ENCODE results near the gene PKD2L2. TPM values are rescaled to one million over a fixed set of nuclear protein-coding genes. Genes with fewer than 3 reads are reported as not detected.
"Not testable (repeated sequence)": the region's sequence is repeated elsewhere in the genome, so short reads cannot be mapped to it uniquely, and the experiment has no call there.

The PKD2L2 gene
- total and polyA plus RNA-seq, 4 donors = 0.21 to 0.63 TPM; not detected in 2

GRCh38 chr5:137944280-137944679 is 55.0 kb downstream of the PKD2L2 start:
- H3K4me1 ChIP-seq (ENCODE audit: control insufficient read depth, insufficient read depth, low read length); DNase-seq (ENCODE audit: low read depth in 4 of 6, low spot score in 6 of 6); H3K27ac ChIP-seq (ENCODE audit: low read depth, low read length); H3K9me3 ChIP-seq (ENCODE audit: control insufficient read depth, insufficient read depth, low read length); H3K27me3 ChIP-seq (ENCODE audit: control insufficient read depth, insufficient read depth, low read length); H3K4me3 ChIP-seq (ENCODE audit: low read depth, low read length): not testable (repeated sequence)
- peaks cover 27% of the 10 kb centered on the region for H3K36me3 ChIP-seq (ENCODE audit: control insufficient read depth, insufficient read depth, low read length)
- WGBS (ENCODE audit: insufficient coverage) = 100% methylated on average over 2 of the region's 4 CpGs

- no peaks in the 10 kb centered on the region for H3K27me3 ChIP-seq (ENCODE audit: control insufficient read depth, insufficient read depth, low read length)
- H3K4me3 ChIP-seq (ENCODE audit: low read depth, low read length) = no peak overlapping the region
- 100% methylated on average over 1 of the region's 1 CpG for WGBS (ENCODE audit: insufficient coverage)
- no peak overlapping the region for H3K27ac ChIP-seq (ENCODE audit: low read depth, low read length)
- no peaks in the 10 kb centered on the region for H3K4me1 ChIP-seq (ENCODE audit: control insufficient read depth, insufficient read depth, low read length)
- no peaks in the 10 kb centered on the region for H3K9me3 ChIP-seq (ENCODE audit: control insufficient read depth, insufficient read depth, low read length)
- H3K36me3 ChIP-seq (ENCODE audit: control insufficient read depth, insufficient read depth, low read length) = peaks cover 24% of the 10 kb centered on the region
- DNase-seq (ENCODE audit: low read depth in 4 of 6, low spot score in 6 of 6) = no peak
Measured at GRCh38 chr5:137945825-137946224, 56.6 kb downstream of the PKD2L2 start.

- Histone ChIP-seq H3K4me3 (ENCODE audit: low read depth, low read length) (no peak overlapping the region), H3K27me3 (ENCODE audit: control insufficient read depth, insufficient read depth, low read length) (no peaks in the 10 kb centered on the region), H3K27ac (ENCODE audit: low read depth, low read length) (no peak overlapping the region), H3K36me3 (ENCODE audit: control insufficient read depth, insufficient read depth, low read length) (peaks cover 15% of the 10 kb centered on the region), H3K9me3 (ENCODE audit: control insufficient read depth, insufficient read depth, low read length) (no peaks in the 10 kb centered on the region), H3K4me1 (ENCODE audit: control insufficient read depth, insufficient read depth, low read length) (no peaks in the 10 kb centered on the region)
- 100% methylated on average over 2 of the region's 9 CpGs for WGBS (ENCODE audit: insufficient coverage)
- DNase-seq (ENCODE audit: low read depth in 4 of 6, low spot score in 6 of 6) = no peak
Measured at GRCh38 chr5:137954131-137954879, 65.0 kb downstream of the PKD2L2 start.

- no peaks in the 10 kb centered on the region for H3K4me1 ChIP-seq (ENCODE audit: control insufficient read depth, insufficient read depth, low read length)
- no peak for DNase-seq (ENCODE audit: low read depth in 4 of 6, low spot score in 6 of 6)
- 33% methylated on average over 1 of the region's 1 CpG for WGBS (ENCODE audit: insufficient coverage)
- no peak overlapping the region for H3K4me3 ChIP-seq (ENCODE audit: low read depth, low read length)
- no peaks in the 10 kb centered on the region for H3K36me3 ChIP-seq (ENCODE audit: control insufficient read depth, insufficient read depth, low read length)
- H3K9me3 ChIP-seq (ENCODE audit: control insufficient read depth, insufficient read depth, low read length) = no peaks in the 10 kb centered on the region
- H3K27ac ChIP-seq (ENCODE audit: low read depth, low read length) = no peak overlapping the region
- no peaks in the 10 kb centered on the region for H3K27me3 ChIP-seq (ENCODE audit: control insufficient read depth, insufficient read depth, low read length)
Measured at GRCh38 chr5:137957948-137958347, 68.7 kb downstream of the PKD2L2 start.

- Histone ChIP-seq H3K4me1 (ENCODE audit: control insufficient read depth, insufficient read depth, low read length) (no peaks in the 10 kb centered on the region), H3K27ac (ENCODE audit: low read depth, low read length) (no peak overlapping the region), H3K9me3 (ENCODE audit: control insufficient read depth, insufficient read depth, low read length) (no peaks in the 10 kb centered on the region), H3K4me3 (ENCODE audit: low read depth, low read length) (no peak overlapping the region), H3K36me3 (ENCODE audit: control insufficient read depth, insufficient read depth, low read length) (peaks cover 2% of the 10 kb centered on the region), H3K27me3 (ENCODE audit: control insufficient read depth, insufficient read depth, low read length) (no peaks in the 10 kb centered on the region)
- DNase-seq (ENCODE audit: low read depth in 4 of 6, low spot score in 6 of 6) = no peak
- WGBS (ENCODE audit: insufficient coverage) = no CpG with 5 or more reads among the region's 4 CpGs
Measured at GRCh38 chr5:137959488-137959887, 70.2 kb downstream of the PKD2L2 start.

GRCh38 chr5:137960141-137960540 is 70.9 kb downstream of the PKD2L2 start:
- H3K4me3 ChIP-seq (ENCODE audit: low read depth, low read length) = no peak overlapping the region
- H3K27me3 ChIP-seq (ENCODE audit: control insufficient read depth, insufficient read depth, low read length) = no peaks in the 10 kb centered on the region
- 100% methylated on average over 1 of the region's 2 CpGs for WGBS (ENCODE audit: insufficient coverage)
- H3K27ac ChIP-seq (ENCODE audit: low read depth, low read length) = no peak overlapping the region
- no peak for DNase-seq (ENCODE audit: low read depth in 4 of 6, low spot score in 6 of 6)
- H3K36me3 ChIP-seq (ENCODE audit: control insufficient read depth, insufficient read depth, low read length) = peaks cover 2% of the 10 kb centered on the region
- no peaks in the 10 kb centered on the region for H3K4me1 ChIP-seq (ENCODE audit: control insufficient read depth, insufficient read depth, low read length)
- no peaks in the 10 kb centered on the region for H3K9me3 ChIP-seq (ENCODE audit: control insufficient read depth, insufficient read depth, low read length)

- DNase-seq (ENCODE audit: low read depth in 4 of 6, low spot score in 6 of 6) = peak in 1 of 6 donors; percentile 25
- no peaks in the 10 kb centered on the region for H3K27me3 ChIP-seq (ENCODE audit: control insufficient read depth, insufficient read depth, low read length)
- H3K4me1 ChIP-seq (ENCODE audit: control insufficient read depth, insufficient read depth, low read length) = no peaks in the 10 kb centered on the region
- H3K4me3 ChIP-seq (ENCODE audit: low read depth, low read length) = no peak overlapping the region
- no peaks in the 10 kb centered on the region for H3K9me3 ChIP-seq (ENCODE audit: control insufficient read depth, insufficient read depth, low read length)
- no CpG with 5 or more reads among the region's 3 CpGs for WGBS (ENCODE audit: insufficient coverage)
- H3K36me3 ChIP-seq (ENCODE audit: control insufficient read depth, insufficient read depth, low read length) = peaks cover 2% of the 10 kb centered on the region
- H3K27ac ChIP-seq (ENCODE audit: low read depth, low read length) = no peak overlapping the region
Measured at GRCh38 chr5:137960819-137961218, 71.6 kb downstream of the PKD2L2 start.

GRCh38 chr5:137970384-137970783 is 81.1 kb downstream of the PKD2L2 start:
- not testable (repeated sequence) for H3K9me3 ChIP-seq (ENCODE audit: control insufficient read depth, insufficient read depth, low read length); H3K4me3 ChIP-seq (ENCODE audit: low read depth, low read length); H3K27me3 ChIP-seq (ENCODE audit: control insufficient read depth, insufficient read depth, low read length); H3K27ac ChIP-seq (ENCODE audit: low read depth, low read length); DNase-seq (ENCODE audit: low read depth in 4 of 6, low spot score in 6 of 6); H3K4me1 ChIP-seq (ENCODE audit: control insufficient read depth, insufficient read depth, low read length)
- peaks cover 17% of the 10 kb centered on the region for H3K36me3 ChIP-seq (ENCODE audit: control insufficient read depth, insufficient read depth, low read length)
- no CpG with 5 or more reads among the region's 4 CpGs for WGBS (ENCODE audit: insufficient coverage)

- 90% methylated on average over 3 of the region's 3 CpGs for WGBS (ENCODE audit: insufficient coverage)
- Histone ChIP-seq H3K4me3 (ENCODE audit: low read depth, low read length) (no peak overlapping the region), H3K27me3 (ENCODE audit: control insufficient read depth, insufficient read depth, low read length) (no peaks in the 10 kb centered on the region), H3K27ac (ENCODE audit: low read depth, low read length) (no peak overlapping the region), H3K9me3 (ENCODE audit: control insufficient read depth, insufficient read depth, low read length) (no peaks in the 10 kb centered on the region), H3K36me3 (ENCODE audit: control insufficient read depth, insufficient read depth, low read length) (peaks cover 2% of the 10 kb centered on the region), H3K4me1 (ENCODE audit: control insufficient read depth, insufficient read depth, low read length) (no peaks in the 10 kb centered on the region)
- DNase-seq (ENCODE audit: low read depth in 4 of 6, low spot score in 6 of 6) = no peak
Measured at GRCh38 chr5:137975208-137975607, 86.0 kb downstream of the PKD2L2 start.

GRCh38 chr5:137989419-137989818 is 100.2 kb downstream of the PKD2L2 start:
- no peaks in the 10 kb centered on the region for H3K4me1 ChIP-seq (ENCODE audit: control insufficient read depth, insufficient read depth, low read length)
- WGBS (ENCODE audit: insufficient coverage) = 100% methylated on average over 1 of the region's 5 CpGs
- H3K27ac ChIP-seq (ENCODE audit: low read depth, low read length) = no peak overlapping the region
- no peak overlapping the region for H3K4me3 ChIP-seq (ENCODE audit: low read depth, low read length)
- no peak for DNase-seq (ENCODE audit: low read depth in 4 of 6, low spot score in 6 of 6)
- H3K9me3 ChIP-seq (ENCODE audit: control insufficient read depth, insufficient read depth, low read length) = no peaks in the 10 kb centered on the region
- peaks cover 9% of the 10 kb centered on the region for H3K36me3 ChIP-seq (ENCODE audit: control insufficient read depth, insufficient read depth, low read length)
- no peaks in the 10 kb centered on the region for H3K27me3 ChIP-seq (ENCODE audit: control insufficient read depth, insufficient read depth, low read length)

Data from spinal cord (tissue), 10 donors.